Pancreas (tissue), 10 donors: Measurements from ENCODE around the gene WDR33. TPM values are rescaled to one million over a fixed set of nuclear protein-coding genes. Genes with fewer than 3 reads are reported as not detected.

ENCODE experiments used
- ATAC-seq, 4 donors: fragments of 200-7000 bp; cut with Tn5 transposase; one replicate each; pipeline versions ENCODE4 v1.8.0 to v1.9.1; 2020; ENCODE audit warnings: mild to moderate bottlenecking in 4 of 4, moderate library complexity in 4 of 4
- DNase-seq, 6 donors: peaks; one replicate each; pipeline ENCODE4 v3.0.0-alpha.2; 2020
- FAIRE-seq: peaks from 2 replicates; lab custom pipeline; 2012; peaks lifted over from hg19 to GRCh38; lab: Jason Lieb, UNC
- H3K27ac ChIP-seq, 4 donors: fragments of 200-600 bp; sonication (generic); 1 replicate in 3 of 4; 2 replicates in 1 of 4; pipeline versions ENCODE4 v1.5.0 to v1.8.0; 2020
- H3K27me3 ChIP-seq, 4 donors: fragments of 200-600 bp; one replicate each; pipeline ENCODE4 v1.8.0; 2021
- H3K36me3 ChIP-seq, 3 donors: fragments of 200-600 bp; sonication (generic) in 1 of 3; one replicate each; pipeline versions ENCODE4 v1.5.0 to v1.8.0; 2020 to 2021
- H3K4me1 ChIP-seq, 3 donors: fragments of 200-600 bp; one replicate each; pipeline ENCODE4 v1.8.0; 2021
- H3K4me3 ChIP-seq, 4 donors: fragments of 200-600 bp; sonication (generic) in 2 of 4; one replicate each; pipeline versions ENCODE4 v1.5.0 to v1.8.0; 2020 to 2021
- H3K9me3 ChIP-seq, 4 donors: fragments of 200-600 bp; one replicate each; pipeline ENCODE4 v1.8.0; 2021
- WGBS, 2 donors: extraction: QIAGEN DNeasy Blood & Tissue Kit; methylation state at CpG; one replicate each; pipeline ENCODE4 v1.1.7; 2013; 5-methylcytosine and 5-hydroxymethylcytosine counted together
- intact Hi-C, 3 donors: fragments of 100-400 bp; cut with DNase I; formaldehyde crosslinking; loops; one replicate each; pipeline versions ENCODE4 v1.11.1 to v1.14.2; 2022
- polyA plus RNA-seq, 2 donors: library from polyadenylated mRNA; stranded (reverse); fragments of 200-250 nt; gene quantifications; one replicate each; pipeline ENCODE4 v1.2.3, GENCODE V29; 2013
- total RNA-seq, 6 donors: library from RNA; stranded (reverse); fragmentation: NEBNext Ultra II Directional in 4 of 6; extraction: Animal tissue kit (Norgen Biotek cat#: 25700) in 4 of 6; gene quantifications; one replicate each; pipeline versions ENCODE4 v1.2.1 to v1.2.4, GENCODE V29; 2021 to 2023
- TF ChIP-seq, protein P1 (sequence below), 4 donors: fragments of 200-600 bp; sonication (generic) in 3 of 4; IDR thresholded peaks; one replicate each; pipeline versions ENCODE4 v1.5.0 to v1.8.0; 2021; ENCODE audit warnings: antibody characterized with exemption in 4 of 4
- donor health status: healthy with polysubstance abuse.
- donor health status: DM: no; HTN: no; CAD: no; lungs with moderate emphysema.
- donor health status: DM: no; HTN: no; CAD: no.
- donor health status: control.
- donor health status: control.
- donor health status: Bipolar disorder and iron deficiency.
- donor health status: DM: yes; HTN: yes; CAD: no.
- donor health status: DM: no; HTN: no; CAD: no.
- donor health status: DM: no; HTN: no; CAD: no.
- donor health status: DM: yes; HTN: yes; CAD: no.

WDR33 gene
- 10 to 100 TPM; 16.0 to 29.6 (median 21.6) TPM for total RNA-seq
- 10 to 100 TPM in 1 of 2 donors, 1 to 10 TPM in 1; 8.9 to 14.3 TPM for polyA plus RNA-seq

DNA sequence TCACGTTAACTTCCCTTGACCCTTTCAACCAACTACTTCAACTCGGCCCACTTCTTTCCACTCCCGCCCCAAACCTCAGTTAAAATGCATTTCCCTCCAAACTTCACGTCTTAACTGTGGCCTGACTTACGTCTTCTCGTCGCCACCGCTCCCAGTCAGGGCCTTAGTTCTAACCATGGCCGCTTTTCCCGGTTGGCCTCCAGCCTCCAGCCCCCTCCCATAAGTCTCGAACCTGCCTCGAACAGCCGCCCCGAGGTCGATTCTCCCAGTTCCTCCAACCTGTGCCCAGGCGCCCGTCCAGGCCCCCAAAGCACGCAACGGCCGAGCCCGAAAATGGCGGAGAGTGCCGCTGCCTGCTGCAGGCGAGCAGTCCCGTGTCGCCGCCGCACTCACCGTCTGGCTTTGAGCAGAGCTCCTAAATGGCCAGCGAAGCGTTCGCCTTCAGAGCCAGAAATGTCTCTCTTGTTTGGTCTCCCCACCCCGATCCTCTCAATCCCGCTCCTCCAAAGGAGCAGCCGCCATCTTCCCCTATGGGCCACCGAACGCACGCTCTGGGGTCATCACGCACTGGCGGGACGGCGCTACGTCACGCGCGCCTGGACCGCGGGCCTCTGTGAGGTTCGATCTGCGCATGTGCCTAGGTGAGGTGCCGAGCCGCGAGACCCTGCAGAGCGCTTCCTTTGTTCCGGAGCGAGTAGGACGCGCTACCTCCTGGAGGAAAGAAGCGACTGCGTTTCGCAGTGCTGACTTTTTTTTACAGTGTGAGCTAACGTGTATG is at the start of gene WDR33:
TSS of gene WDR33 (minus strand) at position 553 of the 778 bp plus-strand sequence. CDS start 40,190 bp downstream, outside the sequence.
- Histone ChIP-seq H3K27me3 (no peaks in the 10 kb centered on the region), H3K9me3 (no peaks in the 10 kb centered on the region), H3K36me3 (no peaks in the 10 kb centered on the region), H3K4me1 (peaks cover 4 to 31% (median 8%) of the 10 kb centered on the region in 3 donors), H3K27ac (peak within 1 kb of the TSS; percentile 90 to 97 (median 94)), H3K4me3 (peak within 1 kb of the TSS; percentile 66 to 87 (median 80))
- TF ChIP-seq, protein P1, sequence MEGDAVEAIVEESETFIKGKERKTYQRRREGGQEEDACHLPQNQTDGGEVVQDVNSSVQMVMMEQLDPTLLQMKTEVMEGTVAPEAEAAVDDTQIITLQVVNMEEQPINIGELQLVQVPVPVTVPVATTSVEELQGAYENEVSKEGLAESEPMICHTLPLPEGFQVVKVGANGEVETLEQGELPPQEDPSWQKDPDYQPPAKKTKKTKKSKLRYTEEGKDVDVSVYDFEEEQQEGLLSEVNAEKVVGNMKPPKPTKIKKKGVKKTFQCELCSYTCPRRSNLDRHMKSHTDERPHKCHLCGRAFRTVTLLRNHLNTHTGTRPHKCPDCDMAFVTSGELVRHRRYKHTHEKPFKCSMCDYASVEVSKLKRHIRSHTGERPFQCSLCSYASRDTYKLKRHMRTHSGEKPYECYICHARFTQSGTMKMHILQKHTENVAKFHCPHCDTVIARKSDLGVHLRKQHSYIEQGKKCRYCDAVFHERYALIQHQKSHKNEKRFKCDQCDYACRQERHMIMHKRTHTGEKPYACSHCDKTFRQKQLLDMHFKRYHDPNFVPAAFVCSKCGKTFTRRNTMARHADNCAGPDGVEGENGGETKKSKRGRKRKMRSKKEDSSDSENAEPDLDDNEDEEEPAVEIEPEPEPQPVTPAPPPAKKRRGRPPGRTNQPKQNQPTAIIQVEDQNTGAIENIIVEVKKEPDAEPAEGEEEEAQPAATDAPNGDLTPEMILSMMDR (IDR thresholded peaks at IDR 0.05) = no peak
- intact Hi-C loops = no loop called here
- ATAC-seq (peak; percentile 97 to 100 (median 99)), FAIRE-seq (no peak), DNase-seq (peak; percentile 92 to 97 (median 93))
- 0% methylated on average over 61 to 62 of the region's 62 CpGs for WGBS, 2 donors

DNA sequence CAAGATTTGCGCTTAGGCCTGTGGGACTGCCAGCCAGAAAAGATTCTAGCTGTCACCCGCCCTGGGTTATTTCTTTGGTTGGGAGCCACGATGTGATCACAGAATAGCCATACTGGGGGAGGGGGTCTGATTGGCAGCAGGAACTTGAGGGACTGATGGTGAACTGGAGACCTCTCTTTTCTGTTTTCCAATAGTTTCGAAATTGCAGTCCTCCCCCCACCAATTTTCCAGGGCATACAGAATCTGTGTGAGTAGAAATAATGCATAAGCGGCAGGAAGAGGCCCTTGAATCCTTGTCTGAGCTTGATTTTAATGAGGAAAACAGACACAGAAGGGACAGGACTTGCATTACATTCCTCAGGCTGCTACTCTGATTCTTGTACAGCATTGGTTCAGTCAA is 49.2 kb upstream of the WDR33 start:
- WGBS, 2 donors = 30 to 34% methylated on average over 5 of the region's 5 CpGs
- no peaks in the 10 kb centered on the region for H3K9me3 ChIP-seq
- H3K4me3 ChIP-seq = no peak overlapping the region
- TF ChIP-seq, protein P1 (IDR thresholded peaks at IDR 0.05) = no peak
- DNase-seq (no peak), ATAC-seq (no peak), FAIRE-seq (no peak)
- no peaks in the 10 kb centered on the region for H3K27me3 ChIP-seq
- peaks cover 5 to 14% (median 8%) of the 10 kb centered on the region in 3 donors for H3K36me3 ChIP-seq
- peaks cover 13 to 25% (median 15%) of the 10 kb centered on the region in 3 donors for H3K4me1 ChIP-seq
- intact Hi-C loops = no loop called here
- peak overlapping the region in 1 of 4 donors; percentile 13 for H3K27ac ChIP-seq

GRCh38 chr2:127859712-127860085 is 48.7 kb upstream of the WDR33 start:
- WGBS, 2 donors = 3 to 5% methylated on average over 8 of the region's 8 CpGs
- FAIRE-seq = no peak

GRCh38 chr2:127857265-127857808 is 46.4 kb upstream of the WDR33 start:
- no peak for FAIRE-seq
- H3K27me3 ChIP-seq = no peaks in the 10 kb centered on the region
- TF ChIP-seq, protein P1 (IDR thresholded peaks at IDR 0.05) = no peak
- peaks cover 13 to 26% (median 24%) of the 10 kb centered on the region in 3 donors for H3K4me1 ChIP-seq
- no peaks in the 10 kb centered on the region for H3K36me3 ChIP-seq
- 0 to 1% methylated on average over 18 of the region's 18 CpGs for WGBS, 2 donors
- intact Hi-C loops = no loop called here
- H3K27ac ChIP-seq = peak overlapping the region; percentile 57 to 73 (median 62)
- peak overlapping the region; percentile 55 to 93 (median 67) for H3K4me3 ChIP-seq
- peak; percentile 6 to 15 (median 14) for ATAC-seq
- no peaks in the 10 kb centered on the region for H3K9me3 ChIP-seq
- peak in 2 of 6 donors; percentile 20 to 21 for DNase-seq

More at GRCh38 chr2:127859712-127860085, 48.7 kb upstream of the WDR33 start:
- Histone ChIP-seq H3K27me3 (no peaks in the 10 kb centered on the region), H3K9me3 (no peaks in the 10 kb centered on the region), H3K36me3 (peaks cover 5 to 14% (median 8%) of the 10 kb centered on the region in 3 donors), H3K4me1 (peaks cover 13 to 26% (median 18%) of the 10 kb centered on the region in 3 donors), H3K27ac (peak overlapping the region in 1 of 4 donors; percentile 13), H3K4me3 (peak overlapping the region in 1 of 4 donors; percentile 6)
- ATAC-seq (peak; percentile 68 to 79 (median 76)), DNase-seq (peak; percentile 84 to 92 (median 86))
- intact Hi-C loops = no loop called here
- TF ChIP-seq, protein P1 (IDR thresholded peaks at IDR 0.05) = no peak
